Upper lobe of left lung (tissue), 4 donors: Measurements from ENCODE around the gene ZKSCAN8.

ENCODE experiments used
- CTCF ChIP-seq, 6 experiments: fragments of 450-650 bp in 4 of 6; fragments of 200-600 bp in 2 of 6; sonication (generic) in 2 of 6; IDR thresholded peaks; one replicate each; pipeline ENCODE4 v1.5.1; 2016 to 2019; ENCODE audit warnings: antibody characterized with exemption in 6 of 6
- EP300 ChIP-seq, 4 donors: sonication (generic); formaldehyde crosslinking; IDR thresholded peaks; one replicate each; pipeline ENCODE4 v1.5.1; 2017; ENCODE audit warnings: antibody characterized with exemption in 4 of 4, control low read depth in 2 of 4
- POLR2A ChIP-seq, 4 donors: fragments of 450-650 bp; IDR thresholded peaks; one replicate each; pipeline ENCODE4 v1.5.1; 2016 to 2017; ENCODE audit warnings: antibody characterized with exemption in 4 of 4, mild to moderate bottlenecking in 2 of 4
- POLR2AphosphoS5 ChIP-seq, 2 donors: sonication (generic); formaldehyde crosslinking; IDR thresholded peaks; one replicate each; pipeline ENCODE4 v1.5.1; 2017; ENCODE audit warnings: antibody characterized with exemption in 2 of 2

- TF ChIP-seq CTCF (IDR thresholded peaks at IDR 0.05), result no peak
- peak in 3 of 4 donors; percentile 15 to 53 (median 30) for TF ChIP-seq POLR2A (IDR thresholded peaks at IDR 0.05)
- TF ChIP-seq POLR2AphosphoS5 (IDR thresholded peaks at IDR 0.05), result peak; percentile 83 to 84
- TF ChIP-seq EP300 (IDR thresholded peaks at IDR 0.05), result no peak
Observed at GRCh38 chr6:28136585-28137504, 4.8 kb upstream of the ZKSCAN8 start.
